ENCODE measurements around the gene POLR2H.

Gene POLR2H

DNA sequence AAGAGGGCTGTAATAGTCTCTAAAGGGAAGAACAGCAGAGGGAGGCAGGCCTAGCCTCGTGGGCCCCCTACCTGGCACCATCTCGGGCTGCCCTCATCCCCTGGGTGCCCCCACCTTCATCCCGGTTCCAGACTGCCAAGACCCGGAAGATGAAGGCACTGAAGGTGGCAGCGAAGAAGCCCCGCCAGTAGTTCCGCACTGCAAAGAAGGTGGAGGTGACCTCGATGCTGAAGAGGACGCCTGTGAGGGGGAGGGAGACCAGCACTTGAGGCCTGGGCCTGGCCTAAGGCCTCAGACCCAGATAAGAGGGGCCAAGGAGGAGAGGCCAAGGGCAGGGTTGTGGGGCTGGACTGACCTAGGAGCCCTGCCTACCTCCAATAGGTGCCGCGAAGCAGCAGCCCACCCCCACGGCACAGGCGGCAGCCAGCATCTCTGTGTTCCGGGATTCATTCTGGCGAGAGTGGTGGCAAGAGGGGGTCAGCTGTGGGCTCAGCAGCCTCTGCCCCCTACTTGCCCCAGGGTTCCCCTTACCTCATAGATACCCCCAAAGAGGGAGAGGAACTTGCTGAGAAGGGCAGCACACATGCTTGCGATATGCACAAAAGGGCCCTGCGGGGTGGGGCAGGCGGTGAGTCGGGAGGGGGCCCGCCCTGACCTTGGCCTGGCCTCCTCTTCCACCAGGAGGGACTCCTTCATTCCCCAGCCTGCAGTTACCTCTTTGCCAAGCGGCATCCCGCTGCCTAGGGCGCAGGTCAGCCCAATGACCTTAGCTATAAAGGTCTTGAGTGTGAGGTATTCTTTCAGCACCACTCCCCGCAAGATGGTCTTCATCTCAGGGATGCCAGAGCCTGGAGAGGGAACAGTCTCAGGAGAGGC, 4.0 kb upstream of the POLR2H start:
- no peak for DNase-seq (ENCODE audit: extremely low spot score)
- CTCF ChIA-PET, result no interaction called here
- TF ChIP-seq ELF4 (IDR thresholded peaks at IDR 0.05) (no peak), SP1 (IDR thresholded peaks at IDR 0.05) (no peak), HDGF (IDR thresholded peaks at IDR 0.05; ENCODE audit: borderline replicate concordance) (no peak), ARNT (IDR thresholded peaks at IDR 0.05) (no peak), CTBP1 (IDR thresholded peaks at IDR 0.05; ENCODE audit: borderline replicate concordance) (no peak), SUZ12 (IDR thresholded peaks at IDR 0.05) (no peak), LEF1 (IDR thresholded peaks at IDR 0.05; ENCODE audit: borderline replicate concordance) (no peak), TARDBP (IDR thresholded peaks at IDR 0.05) (no peak), L3MBTL2 (conservative IDR thresholded peaks at IDR 0.05) (no peak), NFRKB (IDR thresholded peaks at IDR 0.05) (no peak), FOXM1 (IDR thresholded peaks at IDR 0.05; ENCODE audit: borderline replicate concordance) (no peak), ZNF384 (IDR thresholded peaks at IDR 0.05) (no peak)
- POLR2A ChIA-PET, result no interaction called here

DNA sequence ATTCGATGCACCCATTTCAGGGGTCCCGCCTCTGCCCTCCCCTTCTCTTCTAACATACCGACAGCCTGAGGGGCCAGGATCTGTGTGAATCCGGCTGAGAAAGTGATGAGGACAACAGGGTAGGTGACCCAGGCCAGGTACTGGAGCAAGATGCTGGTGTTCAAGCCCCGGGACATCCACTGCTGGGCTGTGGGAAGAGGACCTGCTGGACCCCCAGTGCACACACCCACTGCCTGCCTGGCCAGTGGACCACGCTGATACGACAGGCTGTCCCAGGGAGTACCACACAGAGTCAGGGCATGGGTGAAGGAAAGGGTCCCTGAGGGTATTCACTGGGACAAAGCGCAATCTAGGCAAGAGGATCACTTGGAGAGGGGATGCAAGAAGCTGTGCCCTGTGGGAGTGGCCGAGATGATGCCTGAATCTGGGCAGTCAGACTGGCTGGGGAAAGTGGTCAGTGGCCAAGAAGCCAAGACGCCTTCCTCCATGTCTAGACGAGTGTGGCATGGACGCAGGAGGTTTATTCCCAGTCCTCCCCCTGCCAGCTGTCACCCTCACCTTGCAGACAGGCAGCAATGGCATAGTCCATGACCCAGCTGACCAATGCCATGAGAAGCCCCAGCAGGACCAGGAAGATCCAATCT, 3.3 kb upstream of the POLR2H start:
- no peak for TF ChIP-seq SP1 (IDR thresholded peaks at IDR 0.05)
- TF ChIP-seq FOXA1 (IDR thresholded peaks at IDR 0.05), result no peak
- TF ChIP-seq ARNT (IDR thresholded peaks at IDR 0.05), result no peak
- TF ChIP-seq TARDBP (IDR thresholded peaks at IDR 0.05), result no peak
- TF ChIP-seq HDGF (IDR thresholded peaks at IDR 0.05; ENCODE audit: borderline replicate concordance), result no peak
- no peak for TF ChIP-seq NFRKB (IDR thresholded peaks at IDR 0.05)
- CTCF ChIA-PET, result no interaction called here
- POLR2A ChIA-PET, result no interaction called here
- no peak for DNase-seq (ENCODE audit: extremely low spot score)

DNA sequence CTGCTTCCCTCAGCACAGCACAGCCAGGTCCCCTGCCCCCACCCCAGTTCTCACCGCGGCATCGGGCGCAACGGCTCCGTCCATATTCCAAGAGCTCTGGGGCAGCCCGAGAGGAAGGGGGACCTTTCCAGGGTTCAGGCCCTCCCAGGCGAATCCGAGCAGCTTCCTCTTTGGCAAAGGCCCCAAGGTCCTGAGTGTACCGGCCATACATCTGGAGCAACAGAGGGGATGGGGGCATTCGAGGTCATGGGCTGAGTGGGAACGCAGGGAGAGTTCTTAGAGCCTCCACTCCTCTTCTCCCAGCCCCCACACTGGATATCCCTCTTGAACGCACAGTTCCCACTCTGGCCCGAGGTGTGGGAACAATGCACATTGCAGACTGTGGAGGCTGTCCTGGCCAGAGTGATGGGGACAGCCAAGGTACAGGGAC, 2.6 kb upstream of the POLR2H start:
- POLR2A ChIA-PET, result no interaction called here
- no peak for TF ChIP-seq BHLHE40 (IDR thresholded peaks at IDR 0.05; ENCODE audit: borderline replicate concordance)
- TF ChIP-seq LEF1 (IDR thresholded peaks at IDR 0.05; ENCODE audit: borderline replicate concordance), result no peak
- no peak for TF ChIP-seq L3MBTL2 (conservative IDR thresholded peaks at IDR 0.05)
- TF ChIP-seq SUZ12 (IDR thresholded peaks at IDR 0.05), result no peak
- TF ChIP-seq, protein P1, sequence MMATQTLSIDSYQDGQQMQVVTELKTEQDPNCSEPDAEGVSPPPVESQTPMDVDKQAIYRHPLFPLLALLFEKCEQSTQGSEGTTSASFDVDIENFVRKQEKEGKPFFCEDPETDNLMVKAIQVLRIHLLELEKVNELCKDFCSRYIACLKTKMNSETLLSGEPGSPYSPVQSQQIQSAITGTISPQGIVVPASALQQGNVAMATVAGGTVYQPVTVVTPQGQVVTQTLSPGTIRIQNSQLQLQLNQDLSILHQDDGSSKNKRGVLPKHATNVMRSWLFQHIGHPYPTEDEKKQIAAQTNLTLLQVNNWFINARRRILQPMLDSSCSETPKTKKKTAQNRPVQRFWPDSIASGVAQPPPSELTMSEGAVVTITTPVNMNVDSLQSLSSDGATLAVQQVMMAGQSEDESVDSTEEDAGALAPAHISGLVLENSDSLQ (IDR thresholded peaks at IDR 0.05), result no peak
- TF ChIP-seq HDGF (IDR thresholded peaks at IDR 0.05; ENCODE audit: borderline replicate concordance), result no peak
- TF ChIP-seq ELF4 (IDR thresholded peaks at IDR 0.05), result no peak
- no peak for TF ChIP-seq FOXK2 (IDR thresholded peaks at IDR 0.05)
- TF ChIP-seq FOXA1 (IDR thresholded peaks at IDR 0.05), result no peak
- no peak for DNase-seq (ENCODE audit: extremely low spot score)
- CTCF ChIA-PET, result no interaction called here

DNA sequence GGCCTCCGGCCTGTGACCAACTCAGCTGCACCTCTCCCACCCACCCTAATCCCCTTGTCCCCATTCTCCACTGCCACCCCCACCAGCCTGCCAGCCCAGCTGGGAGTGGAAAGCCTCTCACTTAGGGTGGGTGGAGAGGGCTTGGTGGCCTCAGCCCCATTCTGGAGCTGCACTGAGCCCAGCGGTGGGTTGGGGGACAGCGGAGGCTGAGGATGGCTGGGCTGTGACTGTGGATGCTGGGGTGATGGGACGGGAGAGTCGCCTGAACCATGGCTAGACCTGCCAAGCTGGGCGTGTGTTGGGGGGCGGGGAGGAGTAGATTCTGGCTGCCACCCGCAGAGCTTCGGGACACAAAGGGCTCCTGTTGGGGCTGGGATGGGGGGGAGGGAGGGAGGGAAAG, 1.9 kb upstream of the POLR2H start:
- ChIA-PET POLR2A (no interaction called here), CTCF (no interaction called here)
- TF ChIP-seq, protein P1 (IDR thresholded peaks at IDR 0.05), result no peak
- DNase-seq (ENCODE audit: extremely low spot score), result no peak

DNA sequence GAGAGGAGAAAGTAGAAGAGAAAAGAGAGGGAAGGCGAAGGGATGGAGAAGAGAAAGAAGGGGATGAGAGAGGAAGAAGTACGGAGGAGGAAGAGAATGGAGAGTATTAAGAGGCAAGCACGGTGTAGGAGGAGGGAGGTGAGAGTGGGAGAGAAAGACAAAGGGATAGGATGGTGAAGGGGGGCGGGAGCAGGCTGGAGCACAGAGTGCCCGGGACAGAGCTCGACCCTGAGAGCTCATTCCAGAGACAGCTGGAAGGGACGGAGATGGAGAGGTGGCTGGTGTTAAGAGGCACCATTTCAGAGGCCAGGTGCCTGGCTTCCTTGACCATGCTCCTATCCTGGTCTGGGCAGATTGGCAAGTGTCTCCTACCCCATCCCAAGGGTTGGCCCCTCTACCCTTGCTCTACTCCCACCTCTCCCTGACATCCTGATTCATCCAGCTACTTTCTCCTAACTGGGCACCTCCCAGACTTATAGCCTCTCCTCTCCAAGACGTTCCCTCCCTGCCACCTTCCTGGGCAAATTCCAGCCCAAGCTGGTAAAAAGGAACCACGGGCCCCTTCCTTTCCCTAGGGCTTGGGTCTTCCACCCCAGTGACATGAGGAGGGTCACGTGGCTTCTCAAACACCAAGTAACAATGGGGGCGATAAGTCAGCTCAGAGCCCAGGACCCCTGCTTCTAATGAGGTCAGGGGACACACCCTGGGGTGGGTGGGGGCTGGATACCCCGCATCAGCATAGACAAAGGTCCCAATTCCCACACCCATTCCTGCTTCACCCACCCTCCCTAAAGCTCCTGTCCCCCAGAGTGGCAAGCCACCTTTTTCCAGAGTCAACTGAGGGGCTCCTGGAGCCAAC, 1.2 kb upstream of the POLR2H start:
- TF ChIP-seq SUZ12 (IDR thresholded peaks at IDR 0.05) (no peak), ZNF384 (IDR thresholded peaks at IDR 0.05) (no peak), LEF1 (IDR thresholded peaks at IDR 0.05; ENCODE audit: borderline replicate concordance) (no peak), CTBP1 (IDR thresholded peaks at IDR 0.05; ENCODE audit: borderline replicate concordance) (no peak), BHLHE40 (IDR thresholded peaks at IDR 0.05; ENCODE audit: borderline replicate concordance) (no peak), SP1 (IDR thresholded peaks at IDR 0.05) (no peak), TARDBP (IDR thresholded peaks at IDR 0.05) (no peak)
- TF ChIP-seq, protein P1 (IDR thresholded peaks at IDR 0.05), result no peak
- CTCF ChIA-PET, result no interaction called here
- DNase-seq (ENCODE audit: extremely low spot score), result no peak
- POLR2A ChIA-PET, result interaction anchor here (0.9 to 1.7 kb wide), 2 partner anchors 61 to 186 kb away, joined by 3 to 4 read pairs; no protein-coding TSS in a partner anchor

DNA sequence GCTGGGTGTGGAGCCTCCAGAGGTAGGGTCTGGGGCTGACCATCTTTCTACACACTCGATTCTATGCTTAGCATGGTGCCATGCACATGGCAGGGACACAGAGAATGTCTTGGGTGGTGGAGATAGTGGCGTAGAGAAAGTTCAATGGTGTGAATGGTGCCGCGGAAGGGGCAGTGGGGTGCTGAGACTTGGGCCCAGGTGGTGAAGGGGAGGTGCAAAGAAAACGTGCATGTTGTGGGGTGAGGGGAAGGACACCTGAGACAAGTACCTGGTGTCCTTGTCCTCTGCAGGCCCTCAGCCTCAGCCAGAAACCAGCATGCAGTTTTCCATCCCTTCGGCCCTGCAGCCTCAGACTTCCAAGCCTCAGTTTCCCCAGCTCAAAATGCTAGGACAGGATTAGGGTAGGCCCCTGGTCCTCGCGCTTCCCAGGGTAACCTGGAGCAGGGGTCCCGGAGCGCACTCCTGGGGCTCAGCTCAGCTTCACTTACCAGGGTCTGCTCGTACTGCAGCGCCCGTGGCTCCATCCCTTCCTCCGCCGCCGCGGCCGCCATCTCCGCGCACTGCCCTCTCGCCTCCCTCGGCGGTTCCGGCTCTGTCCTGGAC, 480 bp upstream of the POLR2H start:
- no peak for DNase-seq (ENCODE audit: extremely low spot score)
- TF ChIP-seq CTBP1 (IDR thresholded peaks at IDR 0.05; ENCODE audit: borderline replicate concordance) (no peak), FOXA1 (IDR thresholded peaks at IDR 0.05) (no peak), ELF4 (IDR thresholded peaks at IDR 0.05) (no peak), ARNT (IDR thresholded peaks at IDR 0.05) (no peak), BHLHE40 (IDR thresholded peaks at IDR 0.05; ENCODE audit: borderline replicate concordance) (no peak), L3MBTL2 (conservative IDR thresholded peaks at IDR 0.05) (no peak), SUZ12 (IDR thresholded peaks at IDR 0.05) (no peak), FOXM1 (IDR thresholded peaks at IDR 0.05; ENCODE audit: borderline replicate concordance) (no peak), LEF1 (IDR thresholded peaks at IDR 0.05; ENCODE audit: borderline replicate concordance) (no peak), FOXK2 (IDR thresholded peaks at IDR 0.05) (no peak), NFRKB (IDR thresholded peaks at IDR 0.05) (no peak), TARDBP (IDR thresholded peaks at IDR 0.05) (no peak), HDGF (IDR thresholded peaks at IDR 0.05; ENCODE audit: borderline replicate concordance) (no peak), ZNF384 (IDR thresholded peaks at IDR 0.05) (no peak), SP1 (IDR thresholded peaks at IDR 0.05) (no peak)
- TF ChIP-seq, protein P1 (IDR thresholded peaks at IDR 0.05), result no peak
- CTCF ChIA-PET, result interaction anchor here (1.1 kb wide), 1 partner anchor 15 kb away, joined by 3 read pairs; no protein-coding TSS in a partner anchor
- POLR2A ChIA-PET, result interaction anchor here (0.8 to 2.7 kb wide), 5 partner anchors 13 to 185 kb away, joined by 3 to 9 read pairs (median 4); partner anchors contain the start of gene FAM131A

Data from HEK293T (cell line).